Adrenal gland (tissue), 12 donors: ENCODE data around the gene MRPL53. TPM values are rescaled to one million over a fixed set of nuclear protein-coding genes. Genes with fewer than 3 reads are reported as not detected.
"Not testable (repeated sequence)": the region's sequence is repeated elsewhere in the genome, so short reads cannot be mapped to it uniquely, and the experiment has no call there.

Source experiments
- DNase-seq, 7 donors: peaks; one replicate each; pipeline ENCODE4 v3.0.0-alpha.2; 2019 to 2020
- H3K27ac ChIP-seq, 5 donors: fragments of 200-600 bp; sonication (generic) in 4 of 5; 1 replicate in 3 of 5; 2 replicates in 2 of 5; pipeline versions ENCODE4 v1.5.1 to v1.8.0; 2016 to 2020; ENCODE audit warnings: mild to moderate bottlenecking in 1 of 5
- H3K27me3 ChIP-seq: fragments of 200-600 bp; 2 replicates; pipeline ENCODE4 v1.8.0; 2021
- H3K36me3 ChIP-seq, 2 donors: fragments of 200-600 bp; replicated peaks in 1 of 2; 1 replicate in 1 of 2; 2 replicates in 1 of 2; pipeline versions ENCODE4 v1.5.1 to v1.8.0; 2018 to 2022
- H3K4me1 ChIP-seq, 2 donors: fragments of 200-600 bp; replicated peaks in 1 of 2; 1 replicate in 1 of 2; 2 replicates in 1 of 2; pipeline versions ENCODE4 v1.5.1 to v1.8.0; 2018 to 2021
- H3K4me3 ChIP-seq, 4 donors: fragments of 200-600 bp; sonication (generic) in 3 of 4; one replicate each; pipeline ENCODE4 v1.5.1; 2016 to 2018
- H3K9me3 ChIP-seq, 3 donors: fragments of 200-600 bp; sonication (generic) in 1 of 3; replicated peaks in 1 of 3; 1 replicate in 2 of 3; 2 replicates in 1 of 3; pipeline versions ENCODE4 v1.5.1 to v1.8.0; 2016 to 2021
- POLR2A ChIP-seq, 2 donors: fragments of 450-650 bp; IDR thresholded peaks; one replicate each; pipeline ENCODE4 v1.6.1; 2017; ENCODE audit warnings: antibody characterized with exemption in 2 of 2, mild to moderate bottlenecking in 2 of 2, moderate library complexity in 1 of 2
- WGBS, 4 donors: extraction: QIAGEN DNeasy Blood & Tissue Kit in 2 of 4; methylation state at CpG; one replicate each; pipeline versions ENCODE4 v1.1.5 to v1.1.7; 2013 to 2017; 5-methylcytosine and 5-hydroxymethylcytosine counted together
- intact Hi-C, 2 donors: fragments of 100-400 bp; cut with DNase I; formaldehyde crosslinking; loops; one replicate each; pipeline versions ENCODE4 v1.14.1 to v1.15.0; 2022 to 2023
- polyA plus RNA-seq, 3 donors: library from polyadenylated mRNA; stranded (reverse); fragments of 200-250 nt in 2 of 3; fragments of 350-450 nt in 1 of 3; fragmentation: Illumina TruSeq in 1 of 3; extraction: RNeasy Lipid Tissue Mini Kit (QIAGEN cat#74804) in 1 of 3; gene quantifications; one replicate each; pipeline ENCODE4 v1.2.3, GENCODE V29; 2013 to 2014
- total RNA-seq, 9 donors: library from RNA; depleted of rRNA in 4 of 9; stranded (reverse); fragments of >200 nt in 4 of 9; fragments of 120-200 nt in 1 of 9; fragmentation: NEBNext Ultra II Directional in 1 of 9; extraction: Animal tissue kit (Norgen Biotek cat#: 25700) in 1 of 9; gene quantifications; one replicate each; pipeline versions ENCODE4 v1.1.0 to v1.2.4, GENCODE V29; 2013 to 2023
- TF ChIP-seq, protein P1 (sequence below), 6 experiments: fragments of 450-650 bp in 4 of 6; fragments of 200-600 bp in 2 of 6; sonication (generic) in 1 of 6; IDR thresholded peaks; 1 replicate in 5 of 6; 2 replicates in 1 of 6; pipeline versions ENCODE4 v1.5.1 to v1.8.0; 2016 to 2021; ENCODE audit warnings: antibody characterized with exemption in 6 of 6, mild to moderate bottlenecking in 2 of 6, moderate library complexity in 1 of 6
- donor health status: healthy with polysubstance abuse.
- donor health status: Bipolar disorder and iron deficiency.
- donor health status: DM: yes; HTN: yes; CAD: no.
- donor health status: DM: no; HTN: no; CAD: no.
- donor health status: DM: no; HTN: no; CAD: no.
- donor health status: DM: yes; HTN: yes; CAD: no.

Gene MRPL53
- total and polyA plus RNA-seq, 12 donors, result 26.4 to 191 (median 135) TPM

GRCh38 chr2:74462786-74463105 lies 9.7 kb downstream of the MRPL53 start:
- peaks cover 13 to 25% of the 10 kb centered on the region in 2 donors for H3K4me1 ChIP-seq
- H3K9me3 ChIP-seq, result no peaks in the 10 kb centered on the region
- no peak overlapping the region for H3K4me3 ChIP-seq
- DNase-seq, result no peak
- no peak for TF ChIP-seq POLR2A (IDR thresholded peaks at IDR 0.05)
- TF ChIP-seq, protein P1, sequence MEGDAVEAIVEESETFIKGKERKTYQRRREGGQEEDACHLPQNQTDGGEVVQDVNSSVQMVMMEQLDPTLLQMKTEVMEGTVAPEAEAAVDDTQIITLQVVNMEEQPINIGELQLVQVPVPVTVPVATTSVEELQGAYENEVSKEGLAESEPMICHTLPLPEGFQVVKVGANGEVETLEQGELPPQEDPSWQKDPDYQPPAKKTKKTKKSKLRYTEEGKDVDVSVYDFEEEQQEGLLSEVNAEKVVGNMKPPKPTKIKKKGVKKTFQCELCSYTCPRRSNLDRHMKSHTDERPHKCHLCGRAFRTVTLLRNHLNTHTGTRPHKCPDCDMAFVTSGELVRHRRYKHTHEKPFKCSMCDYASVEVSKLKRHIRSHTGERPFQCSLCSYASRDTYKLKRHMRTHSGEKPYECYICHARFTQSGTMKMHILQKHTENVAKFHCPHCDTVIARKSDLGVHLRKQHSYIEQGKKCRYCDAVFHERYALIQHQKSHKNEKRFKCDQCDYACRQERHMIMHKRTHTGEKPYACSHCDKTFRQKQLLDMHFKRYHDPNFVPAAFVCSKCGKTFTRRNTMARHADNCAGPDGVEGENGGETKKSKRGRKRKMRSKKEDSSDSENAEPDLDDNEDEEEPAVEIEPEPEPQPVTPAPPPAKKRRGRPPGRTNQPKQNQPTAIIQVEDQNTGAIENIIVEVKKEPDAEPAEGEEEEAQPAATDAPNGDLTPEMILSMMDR (IDR thresholded peaks at IDR 0.05), result no peak
- H3K27ac ChIP-seq, result no peak overlapping the region
- intact Hi-C loops, result no loop called here
- peaks cover 0 to 20% of the 10 kb centered on the region in 2 donors for H3K36me3 ChIP-seq
- WGBS, 4 donors, result 74 to 89% (median 79%) methylated on average over 4 of the region's 4 CpGs
- H3K27me3 ChIP-seq, result no peaks in the 10 kb centered on the region

GRCh38 chr2:74462054-74462785 lies 10.3 kb downstream of the MRPL53 start:
- Histone ChIP-seq H3K27me3 (no peaks in the 10 kb centered on the region), H3K27ac (no peak overlapping the region), H3K4me1 (peaks cover 13 to 25% of the 10 kb centered on the region in 2 donors), H3K36me3 (peaks cover 0 to 20% of the 10 kb centered on the region in 2 donors), H3K4me3 (no peak overlapping the region), H3K9me3 (no peaks in the 10 kb centered on the region)
- no peak for TF ChIP-seq POLR2A (IDR thresholded peaks at IDR 0.05)
- TF ChIP-seq, protein P1 (IDR thresholded peaks at IDR 0.05), result no peak
- intact Hi-C loops, result no loop called here
- no peak for DNase-seq
- 90 to 92% (median 91%) methylated on average over 14 to 20 of the region's 20 CpGs for WGBS, 4 donors

DNA sequence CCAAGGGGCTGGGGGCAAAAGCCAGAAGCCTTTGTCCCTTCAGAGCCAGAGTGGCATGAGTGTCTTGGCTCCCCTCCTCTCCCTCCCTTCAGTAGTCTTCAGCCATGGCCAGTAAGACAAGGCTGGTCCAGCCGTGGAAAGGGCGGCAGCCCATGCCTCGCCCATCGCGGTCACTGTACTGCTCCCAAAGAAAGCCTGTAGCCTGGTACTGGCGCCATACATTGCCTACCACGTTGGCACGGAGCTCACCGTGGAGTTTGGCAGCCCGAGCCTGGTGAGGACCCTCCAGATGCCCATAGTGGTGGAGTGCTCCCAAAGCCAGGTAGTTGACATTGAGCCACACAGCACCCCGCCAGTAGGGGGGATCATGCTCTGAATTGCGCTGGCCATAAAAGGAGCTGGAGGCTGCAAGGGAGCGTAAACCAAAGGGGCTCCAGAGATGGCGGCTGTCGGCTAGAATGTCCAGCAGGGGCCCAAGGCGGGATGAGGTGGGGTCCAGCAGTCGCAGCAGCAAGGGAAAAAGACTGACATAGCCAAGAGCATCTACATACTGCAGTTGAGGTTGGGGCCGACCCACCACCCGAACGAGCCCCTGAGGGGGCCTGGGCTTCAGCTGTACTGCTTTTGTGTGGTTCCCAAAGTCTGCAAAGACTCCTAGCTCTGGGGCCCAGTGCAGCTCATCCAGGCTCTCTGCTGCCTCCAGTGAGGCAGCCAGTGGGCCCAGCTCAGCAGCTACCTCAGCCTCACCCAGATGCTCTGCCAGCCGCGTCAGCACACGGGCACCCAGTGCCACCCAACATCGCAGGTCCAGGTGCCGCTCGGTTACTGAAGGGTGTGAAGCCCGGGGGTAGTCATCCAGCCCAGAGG lies 11.1 kb downstream of the MRPL53 start:
- Histone ChIP-seq H3K27ac (no peak overlapping the region), H3K36me3 (peaks cover 0 to 20% of the 10 kb centered on the region in 2 donors), H3K4me1 (peaks cover 13 to 32% of the 10 kb centered on the region in 2 donors), H3K9me3 (no peaks in the 10 kb centered on the region), H3K4me3 (no peak overlapping the region), H3K27me3 (no peaks in the 10 kb centered on the region)
- intact Hi-C loops, result no loop called here
- TF ChIP-seq, protein P1 (IDR thresholded peaks at IDR 0.05), result peak in 1 of 6 experiments; percentile 17
- no peak for TF ChIP-seq POLR2A (IDR thresholded peaks at IDR 0.05)
- WGBS, 4 donors, result 89 to 96% (median 92%) methylated on average over 18 to 27 of the region's 27 CpGs
- DNase-seq, result no peak

GRCh38 chr2:74460187-74460586 lies 12.3 kb downstream of the MRPL53 start:
- H3K36me3 ChIP-seq, result peaks cover 0 to 20% of the 10 kb centered on the region in 2 donors
- H3K4me3 ChIP-seq, H3K27ac ChIP-seq, H3K27me3 ChIP-seq, DNase-seq, intact Hi-C loops, H3K9me3 ChIP-seq: not testable (repeated sequence)
- WGBS, 4 donors, result 71 to 83% (median 76%) methylated on average over 5 to 10 of the region's 10 CpGs
- H3K4me1 ChIP-seq, result peaks cover 18 to 40% of the 10 kb centered on the region in 2 donors

DNA sequence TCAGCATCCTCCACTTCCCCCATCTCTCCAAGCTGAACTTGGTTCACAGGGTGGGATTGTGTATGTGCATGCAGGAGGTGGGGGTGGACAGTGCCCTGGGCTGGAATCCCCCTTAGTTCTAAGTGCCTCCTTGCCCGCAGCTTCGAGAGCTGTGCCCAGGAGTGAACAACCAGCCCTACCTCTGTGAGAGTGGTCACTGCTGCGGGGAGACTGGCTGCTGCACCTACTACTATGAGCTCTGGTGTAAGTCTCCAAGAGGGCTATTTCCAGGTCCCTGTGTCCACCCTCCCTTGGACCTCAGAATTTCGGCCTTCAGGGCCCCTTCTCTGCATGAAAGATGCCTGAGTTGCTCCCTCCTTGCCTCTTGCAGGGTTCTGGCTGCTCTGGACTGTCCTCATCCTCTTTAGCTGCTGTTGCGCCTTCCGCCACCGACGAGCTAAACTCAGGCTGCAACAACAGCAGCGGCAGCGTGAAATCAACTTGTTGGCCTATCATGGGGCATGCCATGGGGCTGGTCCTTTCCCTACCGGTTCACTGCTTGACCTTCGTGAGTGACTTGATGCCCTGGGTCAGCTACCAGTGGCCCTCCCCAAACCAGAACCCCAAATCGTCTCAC lies 12.9 kb downstream of the MRPL53 start:
- H3K27ac ChIP-seq, intact Hi-C loops, H3K27me3 ChIP-seq, H3K9me3 ChIP-seq, DNase-seq, H3K4me3 ChIP-seq: not testable (repeated sequence)
- H3K36me3 ChIP-seq, result peaks cover 0 to 20% of the 10 kb centered on the region in 2 donors
- peaks cover 19 to 40% of the 10 kb centered on the region in 2 donors for H3K4me1 ChIP-seq
- WGBS, 4 donors, result 73 to 87% (median 77%) methylated on average over 10 to 13 of the region's 13 CpGs
